HG02943 (cell line): ENCODE measurements around the gene CSF2.

Experiments used
- ATAC-seq: cut with Tn5 transposase; IDR thresholded peaks from one replicate; pipeline ENCODE4 v1.9.1; 2021; ENCODE audit warnings: mild to moderate bottlenecking, low read depth, moderate library complexity; ENCODE audit not compliant: unreplicated experiment

The CSF2 gene

DNA sequence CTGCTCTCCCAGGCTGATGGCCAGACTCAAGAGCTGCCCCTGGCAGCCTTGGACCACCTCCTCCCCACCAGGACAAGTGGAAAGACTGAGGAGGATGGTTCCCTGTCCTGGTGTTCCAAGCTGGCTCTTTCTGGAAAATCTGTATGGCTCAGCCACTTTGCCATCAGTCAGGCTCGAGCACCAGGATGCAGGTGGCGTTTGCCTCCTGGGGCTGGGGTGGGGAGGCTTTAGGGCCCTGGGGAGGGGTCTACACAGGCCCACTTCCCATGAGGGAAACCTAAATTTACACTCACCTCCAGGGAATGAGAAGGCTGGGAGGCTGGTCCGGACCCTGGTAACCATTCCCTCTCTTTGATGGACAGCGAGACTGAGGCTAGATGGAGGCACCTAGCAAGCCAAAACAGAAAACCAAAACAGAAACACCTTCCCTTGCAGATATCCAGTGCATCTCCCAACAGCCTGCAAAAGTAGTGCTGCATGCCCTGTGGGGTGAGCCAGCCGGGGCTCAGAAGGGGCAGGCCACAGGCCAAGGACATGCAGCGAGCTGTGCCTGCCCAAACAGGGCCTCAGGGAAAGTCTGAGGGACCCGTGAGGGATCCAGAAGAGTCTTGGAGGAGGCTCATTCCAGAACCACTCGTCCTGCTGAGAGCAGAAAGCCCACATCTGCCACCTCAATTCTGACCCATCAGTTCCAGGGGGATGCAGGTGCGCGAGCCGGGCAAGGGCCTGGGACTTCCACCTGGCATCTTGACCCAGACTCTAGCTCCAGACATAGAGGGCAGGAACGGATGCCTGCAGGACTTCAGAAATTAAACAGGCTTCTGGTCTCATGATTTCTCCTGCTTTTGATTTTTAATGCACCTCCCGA, 5.4 kb upstream of the CSF2 start:
- no peak for ATAC-seq

DNA sequence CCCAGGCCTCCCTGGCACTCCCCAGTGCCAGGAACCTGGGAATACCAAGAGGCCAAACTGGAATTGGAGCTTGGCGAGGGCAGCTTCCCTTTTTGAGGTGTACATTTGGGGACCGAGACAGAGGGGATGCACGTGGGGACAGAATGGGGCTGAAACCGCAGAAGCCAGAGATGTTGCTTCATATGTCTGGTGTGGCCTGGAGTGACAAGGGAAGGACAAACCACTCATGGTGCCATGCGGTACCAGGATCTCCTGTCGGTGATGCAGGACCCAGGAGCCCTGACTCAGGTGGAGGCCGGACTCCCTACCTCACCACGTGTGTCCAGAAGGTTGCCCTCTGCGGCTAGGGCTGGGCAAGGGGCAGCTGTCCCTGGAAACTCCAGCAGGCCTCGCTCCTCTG, 4.0 kb upstream of the CSF2 start:
- no peak for ATAC-seq

DNA sequence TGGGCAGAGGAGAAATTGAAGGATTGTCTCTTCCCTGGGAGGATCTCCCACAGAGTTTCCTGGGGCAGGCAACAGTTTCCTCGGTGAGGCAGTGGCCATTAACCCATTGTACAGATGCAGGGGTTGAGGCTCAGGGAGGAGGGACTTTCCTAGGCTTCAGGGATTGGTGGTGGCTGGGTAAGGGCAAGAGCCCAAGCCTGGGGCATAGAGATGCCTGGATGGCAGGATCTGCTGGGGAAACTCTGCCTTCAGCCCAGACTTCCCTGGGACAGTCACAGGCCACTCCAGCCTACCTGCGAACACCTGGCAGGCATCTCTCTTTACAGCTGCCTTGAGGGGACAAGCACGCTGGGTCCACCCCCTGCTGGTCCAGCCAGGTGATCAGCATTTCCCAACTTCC, 3.6 kb upstream of the CSF2 start:
- no peak for ATAC-seq

DNA sequence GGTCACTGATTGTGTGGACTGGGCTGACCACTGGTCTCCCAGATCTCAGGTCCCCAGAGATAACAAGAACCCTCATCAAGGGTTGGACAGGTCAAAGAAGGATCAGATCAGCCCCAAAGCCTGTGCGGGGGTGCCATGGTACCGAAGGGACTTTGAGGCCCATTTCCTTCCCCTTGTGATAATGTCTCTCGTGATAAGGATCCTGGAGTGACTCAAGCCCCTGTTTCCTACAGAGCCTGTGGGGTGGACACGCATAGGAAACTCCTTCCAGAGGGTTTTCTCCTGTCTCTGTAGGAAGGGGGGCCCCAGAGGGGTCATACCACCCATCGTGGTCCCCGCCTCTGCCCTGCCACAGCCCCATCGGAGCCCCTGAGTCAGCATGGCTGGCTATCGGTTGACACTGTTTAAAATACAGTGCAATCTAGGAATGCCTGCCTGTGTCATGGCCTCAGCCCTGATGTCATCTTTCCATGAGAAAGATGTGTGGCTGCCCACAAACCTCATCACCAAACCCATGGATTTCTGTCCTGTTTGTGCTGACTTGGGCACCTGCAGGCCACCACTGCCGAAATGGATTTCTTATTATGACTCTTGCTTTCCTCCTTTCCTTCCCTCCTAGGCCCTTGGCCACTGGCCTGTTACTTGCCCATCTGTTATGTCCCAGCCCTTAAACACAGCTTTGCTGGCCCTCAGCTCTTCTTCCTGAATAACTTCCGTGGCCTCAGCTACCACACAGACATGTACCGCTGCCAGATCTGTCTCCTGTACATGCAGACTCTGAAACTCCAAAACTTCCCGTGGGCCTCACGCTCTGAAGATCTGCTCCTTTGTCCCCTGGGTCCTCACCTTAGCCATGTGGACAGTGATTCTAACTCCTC, 2.9 kb upstream of the CSF2 start:
- no peak for ATAC-seq

DNA sequence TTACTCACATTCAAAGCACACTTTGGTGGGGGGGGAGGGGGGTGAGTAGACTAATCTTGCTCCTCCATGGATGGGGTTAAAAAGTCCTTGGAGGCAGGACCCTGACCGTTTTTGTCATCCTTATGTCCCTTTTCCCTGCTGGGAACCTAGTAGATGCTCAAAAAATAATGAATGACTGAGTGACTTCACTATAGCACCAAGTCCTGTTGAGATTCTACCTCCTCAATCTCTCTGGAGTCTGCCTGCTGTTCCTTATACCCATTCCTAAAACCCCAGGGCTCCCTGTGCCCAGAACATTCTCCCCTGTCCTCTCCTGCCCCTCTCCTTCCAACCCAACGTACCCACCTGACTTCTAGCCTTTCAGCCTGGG, 2.3 kb upstream of the CSF2 start:
- no peak for ATAC-seq

DNA sequence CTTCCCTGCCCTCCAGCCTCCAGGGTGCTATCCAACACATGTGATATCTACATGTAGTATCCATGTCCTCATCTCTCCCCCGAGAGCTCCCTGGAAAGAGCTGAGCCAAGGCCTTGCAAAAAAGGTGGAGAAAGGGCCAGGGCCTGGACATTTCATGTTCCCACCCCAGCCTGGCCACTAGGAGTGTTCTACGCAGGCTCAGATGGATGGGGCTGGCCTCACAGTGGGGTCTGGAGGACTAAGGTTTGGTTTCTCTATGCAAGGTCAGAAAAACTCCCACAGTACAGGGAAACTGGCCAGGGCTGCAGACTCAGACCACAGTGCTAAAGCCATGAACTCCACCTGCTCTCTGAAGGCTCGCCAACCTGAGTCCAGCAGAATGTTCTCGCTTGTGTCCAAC, 1.5 kb upstream of the CSF2 start:
- ATAC-seq: no peak

DNA sequence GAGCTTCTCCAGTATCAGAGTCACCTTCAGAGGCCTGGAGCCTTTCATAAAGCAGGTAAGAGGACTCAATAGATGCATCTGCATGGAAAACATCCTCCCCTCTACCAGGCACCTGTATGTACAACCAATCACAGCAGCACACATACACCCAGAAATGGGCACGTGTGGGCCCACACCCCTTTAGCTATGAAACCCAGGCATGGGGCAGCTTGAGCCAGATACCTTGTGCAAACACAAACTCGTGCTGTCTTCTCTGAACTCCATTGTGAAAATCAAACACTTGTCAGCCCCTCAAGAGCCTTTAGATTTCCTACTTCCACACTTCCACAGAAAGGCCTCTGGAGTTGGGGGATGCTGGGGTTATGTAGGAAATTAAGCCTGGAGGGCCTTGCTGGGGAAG, 1.1 kb upstream of the CSF2 start:
- ATAC-seq: no peak

DNA sequence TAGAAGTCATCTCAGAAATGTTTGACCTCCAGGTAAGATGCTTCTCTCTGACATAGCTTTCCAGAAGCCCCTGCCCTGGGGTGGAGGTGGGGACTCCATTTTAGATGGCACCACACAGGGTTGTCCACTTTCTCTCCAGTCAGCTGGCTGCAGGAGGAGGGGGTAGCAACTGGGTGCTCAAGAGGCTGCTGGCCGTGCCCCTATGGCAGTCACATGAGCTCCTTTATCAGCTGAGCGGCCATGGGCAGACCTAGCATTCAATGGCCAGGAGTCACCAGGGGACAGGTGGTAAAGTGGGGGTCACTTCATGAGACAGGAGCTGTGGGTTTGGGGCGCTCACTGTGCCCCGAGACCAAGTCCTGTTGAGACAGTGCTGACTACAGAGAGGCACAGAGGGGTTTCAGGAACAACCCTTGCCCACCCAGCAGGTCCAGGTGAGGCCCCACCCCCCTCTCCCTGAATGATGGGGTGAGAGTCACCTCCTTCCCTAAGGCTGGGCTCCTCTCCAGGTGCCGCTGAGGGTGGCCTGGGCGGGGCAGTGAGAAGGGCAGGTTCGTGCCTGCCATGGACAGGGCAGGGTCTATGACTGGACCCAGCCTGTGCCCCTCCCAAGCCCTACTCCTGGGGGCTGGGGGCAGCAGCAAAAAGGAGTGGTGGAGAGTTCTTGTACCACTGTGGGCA, 642 bp downstream of the CSF2 start:
- ATAC-seq: no peak

DNA sequence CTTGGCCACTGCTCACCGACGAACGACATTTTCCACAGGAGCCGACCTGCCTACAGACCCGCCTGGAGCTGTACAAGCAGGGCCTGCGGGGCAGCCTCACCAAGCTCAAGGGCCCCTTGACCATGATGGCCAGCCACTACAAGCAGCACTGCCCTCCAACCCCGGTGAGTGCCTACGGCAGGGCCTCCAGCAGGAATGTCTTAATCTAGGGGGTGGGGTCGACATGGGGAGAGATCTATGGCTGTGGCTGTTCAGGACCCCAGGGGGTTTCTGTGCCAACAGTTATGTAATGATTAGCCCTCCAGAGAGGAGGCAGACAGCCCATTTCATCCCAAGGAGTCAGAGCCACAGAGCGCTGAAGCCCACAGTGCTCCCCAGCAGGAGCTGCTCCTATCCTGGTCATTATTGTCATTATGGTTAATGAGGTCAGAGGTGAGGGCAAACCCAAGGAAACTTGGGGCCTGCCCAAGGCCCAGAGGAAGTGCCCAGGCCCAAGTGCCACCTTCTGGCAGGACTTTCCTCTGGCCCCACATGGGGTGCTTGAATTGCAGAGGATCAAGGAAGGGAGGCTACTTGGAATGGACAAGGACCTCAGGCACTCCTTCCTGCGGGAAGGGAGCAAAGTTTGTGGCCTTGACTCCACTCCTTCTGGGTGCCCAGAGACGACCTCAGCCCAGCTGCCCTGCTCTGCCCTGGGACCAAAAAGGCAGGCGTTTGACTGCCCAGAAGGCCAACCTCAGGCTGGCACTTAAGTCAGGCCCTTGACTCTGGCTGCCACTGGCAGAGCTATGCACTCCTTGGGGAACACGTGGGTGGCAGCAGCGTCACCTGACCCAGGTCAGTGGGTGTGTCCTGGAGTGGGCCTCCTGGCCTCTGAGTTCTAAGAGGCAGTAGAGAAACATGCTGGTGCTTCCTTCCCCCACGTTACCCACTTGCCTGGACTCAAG, 1.5 kb downstream of the CSF2 start:
- ATAC-seq: no peak

DNA sequence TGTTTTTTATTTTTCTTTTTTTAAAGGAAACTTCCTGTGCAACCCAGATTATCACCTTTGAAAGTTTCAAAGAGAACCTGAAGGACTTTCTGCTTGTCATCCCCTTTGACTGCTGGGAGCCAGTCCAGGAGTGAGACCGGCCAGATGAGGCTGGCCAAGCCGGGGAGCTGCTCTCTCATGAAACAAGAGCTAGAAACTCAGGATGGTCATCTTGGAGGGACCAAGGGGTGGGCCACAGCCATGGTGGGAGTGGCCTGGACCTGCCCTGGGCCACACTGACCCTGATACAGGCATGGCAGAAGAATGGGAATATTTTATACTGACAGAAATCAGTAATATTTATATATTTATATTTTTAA, 2.1 kb downstream of the CSF2 start:
- ATAC-seq: no peak

DNA sequence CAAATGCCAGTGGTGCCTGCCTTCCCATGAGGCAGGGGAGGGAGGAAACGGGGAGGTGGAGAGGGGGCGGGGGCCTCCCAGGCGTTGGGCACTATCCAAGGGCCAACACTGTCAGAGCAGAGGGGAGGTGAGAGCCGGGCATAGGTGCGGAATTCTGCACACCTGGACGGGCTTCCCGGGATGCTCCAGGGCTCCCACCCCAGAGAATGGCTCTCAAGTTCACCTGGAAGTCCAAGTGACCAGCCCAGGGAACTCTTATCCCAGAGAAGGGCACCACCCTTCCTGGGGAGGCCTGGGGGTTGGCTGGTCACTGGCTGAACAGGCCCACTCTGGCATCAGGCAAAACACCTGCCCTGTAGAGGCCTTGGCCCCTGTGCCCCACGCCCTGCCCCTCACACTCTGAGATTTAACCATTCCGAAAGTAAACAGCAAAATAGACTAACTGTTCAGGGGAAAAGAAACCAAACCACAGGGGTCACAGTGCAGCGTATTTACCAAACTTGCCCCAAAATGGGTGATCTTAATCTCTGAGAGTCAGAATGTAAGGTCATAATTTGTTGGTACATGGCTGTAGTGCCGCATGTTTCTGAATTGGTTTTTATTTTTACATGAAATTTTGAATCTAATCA, 2.7 kb downstream of the CSF2 start:
- no peak for ATAC-seq

DNA sequence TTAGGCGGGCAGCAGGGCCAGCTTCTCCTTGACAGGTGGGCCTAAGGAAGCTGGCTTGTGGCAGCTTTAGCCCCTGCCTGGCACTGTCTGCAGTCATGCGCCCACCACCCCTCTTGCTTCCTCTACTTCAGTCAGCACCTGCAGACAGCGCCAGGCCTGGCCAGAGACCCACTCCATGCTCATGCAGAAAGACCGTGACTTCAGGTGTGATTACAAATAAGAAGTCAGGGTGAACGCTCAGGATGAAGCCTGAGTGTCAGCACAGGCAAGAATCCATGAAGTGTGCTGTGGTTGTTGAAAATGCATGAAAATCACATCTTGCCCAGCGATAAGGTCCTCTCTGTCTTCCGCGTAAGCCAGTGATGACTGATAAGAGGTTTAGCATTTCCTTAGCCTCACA, 3.4 kb downstream of the CSF2 start:
- no peak for ATAC-seq

DNA sequence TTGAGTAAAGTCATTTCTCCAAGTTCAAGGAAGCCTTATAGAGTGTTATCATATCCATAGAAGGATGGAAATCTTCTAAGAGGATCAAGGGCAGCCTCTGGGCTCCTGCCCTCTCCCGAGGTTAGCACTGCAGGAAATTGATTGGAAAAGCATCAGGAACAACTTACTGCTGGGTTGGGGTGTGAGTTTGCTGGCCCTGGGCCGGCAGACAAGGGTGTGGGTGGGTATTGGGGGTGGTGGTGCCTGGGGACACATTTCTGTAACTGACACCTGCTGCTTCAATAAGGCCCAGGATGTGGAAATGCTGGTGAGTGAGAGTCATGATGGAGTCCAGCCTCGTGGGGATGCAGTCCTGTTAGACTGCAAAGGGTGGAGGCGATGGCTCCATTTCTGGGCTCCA, 5.5 kb downstream of the CSF2 start:
- no peak for ATAC-seq

DNA sequence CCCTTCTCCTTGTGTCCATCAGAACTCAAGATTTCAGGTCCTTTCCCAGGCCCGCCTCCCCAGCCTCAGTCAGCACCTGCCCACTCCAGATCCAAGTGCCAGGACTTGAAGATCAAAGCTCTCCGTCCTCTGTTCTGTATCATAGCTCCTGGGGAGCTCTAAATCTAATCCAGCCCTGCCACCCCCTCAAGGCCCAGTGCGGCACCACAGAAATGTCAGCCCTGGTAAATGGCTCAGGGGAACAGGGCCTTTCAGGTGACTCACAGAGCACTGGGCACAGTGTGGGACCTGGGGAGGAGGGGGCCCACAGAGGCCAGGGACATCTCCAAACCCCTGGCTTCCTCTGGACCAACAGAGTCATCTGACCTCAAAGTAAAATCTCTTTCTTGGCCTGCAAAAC, 6.0 kb downstream of the CSF2 start:
- ATAC-seq: no peak

DNA sequence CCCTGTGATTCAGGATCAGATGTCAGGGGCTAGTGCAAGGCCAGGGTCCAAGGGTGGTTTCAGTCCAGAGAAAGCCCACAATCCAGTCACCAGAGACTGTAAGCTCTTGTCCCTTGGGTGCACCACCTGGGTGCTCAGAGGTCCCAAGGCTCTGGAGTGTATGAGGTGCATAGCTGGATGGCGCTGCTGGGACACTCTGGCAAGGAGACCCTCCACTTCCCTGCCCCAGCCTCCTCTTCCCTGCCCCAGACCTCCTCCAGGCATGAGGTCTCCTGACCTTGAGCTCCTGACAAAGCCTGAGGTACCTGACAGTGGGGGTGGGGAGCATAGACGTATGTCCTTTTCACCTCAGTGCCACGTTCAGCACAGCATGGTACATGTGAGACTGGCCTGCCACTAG, 7.0 kb downstream of the CSF2 start:
- ATAC-seq: no peak

DNA sequence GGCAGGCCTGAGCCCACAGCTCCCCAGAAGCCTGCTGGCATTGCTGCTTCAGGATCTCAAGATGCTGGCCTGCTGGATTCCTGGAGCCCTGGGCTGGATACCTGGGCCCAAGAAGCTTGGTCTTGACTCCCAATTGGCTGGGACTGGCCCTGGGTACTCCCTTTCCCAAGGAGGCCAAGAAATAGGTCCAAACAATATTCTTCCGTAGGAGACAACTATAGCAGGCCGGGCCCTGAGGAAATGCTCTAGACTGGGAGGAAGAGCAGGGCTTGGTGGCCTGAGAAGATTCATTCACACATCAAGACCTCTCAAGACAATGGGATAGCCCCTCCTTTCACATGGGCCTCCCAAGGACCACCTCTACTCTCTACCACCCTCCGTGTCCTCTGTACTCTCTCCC, 7.9 kb downstream of the CSF2 start:
- ATAC-seq: no peak

DNA sequence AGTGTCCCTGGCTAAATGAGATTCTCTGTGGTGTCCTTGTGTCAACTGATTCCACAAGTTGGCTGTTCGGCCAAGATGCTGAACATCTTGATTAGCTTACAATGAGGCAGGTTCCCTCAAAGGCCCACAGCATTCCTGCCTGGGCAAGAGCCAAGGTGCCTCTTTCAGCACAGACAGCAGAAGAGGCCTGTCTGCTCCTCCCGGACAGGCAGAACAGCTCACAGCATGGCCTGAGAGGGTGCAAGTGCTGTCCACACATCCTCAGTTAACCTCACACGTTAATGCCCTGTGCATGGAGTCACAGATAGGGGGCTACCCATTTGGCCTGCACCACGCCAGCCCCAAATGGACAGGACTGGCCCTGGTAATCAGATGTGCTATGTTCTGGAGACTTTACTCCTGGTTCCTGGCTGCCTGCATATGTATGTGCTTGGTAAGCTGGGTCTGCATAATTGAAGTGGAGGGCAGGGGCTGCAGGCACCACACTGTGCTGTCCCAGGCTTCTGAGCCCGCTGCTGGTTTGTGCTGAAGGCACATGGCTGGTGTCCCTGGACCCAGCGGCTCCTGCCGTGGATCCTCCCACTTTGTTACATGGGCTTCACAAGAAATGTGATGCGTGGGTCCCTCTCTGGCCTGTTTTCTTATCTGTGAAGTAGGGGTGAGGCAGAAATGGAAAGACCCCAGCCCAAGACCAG, 8.9 kb downstream of the CSF2 start:
- no peak for ATAC-seq

DNA sequence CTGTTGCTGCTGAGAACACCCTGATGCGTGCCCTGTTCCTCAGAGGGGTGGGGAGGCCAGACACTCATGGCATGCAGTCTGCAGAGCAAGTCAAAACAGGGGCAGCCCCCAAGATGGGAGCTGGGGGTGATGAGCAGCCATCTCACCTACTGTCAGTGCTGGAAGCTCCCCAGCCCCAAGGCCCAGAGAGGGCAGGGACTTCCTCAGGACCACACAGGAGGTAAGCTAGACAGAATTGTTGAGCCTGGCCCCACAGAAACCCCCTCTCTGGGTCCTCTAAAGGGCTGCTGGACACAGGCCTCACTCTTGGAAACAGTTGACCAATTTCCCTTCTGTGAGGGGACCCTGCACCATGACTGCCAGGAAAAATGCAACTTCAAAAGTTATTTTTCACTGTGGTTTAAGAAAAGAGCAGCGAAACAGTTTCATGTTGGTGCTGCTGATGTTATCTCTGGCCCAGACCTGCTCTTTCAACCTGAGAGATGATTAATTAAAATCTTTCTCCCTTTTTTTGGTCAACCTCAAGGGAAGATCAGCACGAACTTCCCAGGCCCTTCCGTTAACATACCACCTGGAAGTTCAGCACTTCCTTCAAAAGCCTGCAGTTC, 9.6 kb downstream of the CSF2 start:
- ATAC-seq: no peak

DNA sequence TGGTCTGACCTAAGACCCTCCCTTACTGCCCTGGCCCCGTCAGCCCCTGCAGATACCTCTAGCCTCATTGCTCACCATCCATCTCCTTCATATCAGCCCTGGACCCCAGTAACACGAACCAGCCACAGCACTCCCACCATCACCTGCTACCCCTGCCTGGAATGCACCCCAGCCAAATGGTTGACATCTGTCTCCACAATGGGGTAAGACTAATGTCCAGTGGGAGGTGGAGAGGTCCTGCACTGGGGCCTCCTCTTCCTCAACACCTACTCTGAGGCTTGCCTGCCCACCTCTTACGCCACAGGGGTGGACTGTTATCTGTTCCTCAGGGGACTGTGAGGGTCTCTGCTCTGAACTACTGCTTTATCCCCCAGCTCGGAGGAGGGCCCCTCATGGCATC, 12.1 kb downstream of the CSF2 start:
- ATAC-seq: no peak
